ENCODE data around the gene FNBP1L. TPM values are rescaled to one million over a fixed set of nuclear protein-coding genes. Genes with fewer than 3 reads are reported as not detected.

Gene FNBP1L
- total RNA-seq, 2 experiments from 2014 or later: 0.19 to 0.26 TPM

GRCh38 chr1:93565496-93566206, 117.7 kb downstream of the FNBP1L start:
- H3K9me3 Mint-ChIP-seq: no peaks in the 10 kb centered on the region
- peaks cover 2% of the 10 kb centered on the region for H3K4me1 Mint-ChIP-seq
- H3K36me3 Mint-ChIP-seq: no peaks in the 10 kb centered on the region
- H3K4me3 Mint-ChIP-seq: no peak overlapping the region
- no peaks in the 10 kb centered on the region for H3K27me3 Mint-ChIP-seq
- DNase-seq: no peak
- ATAC-seq (ENCODE audit: low read depth): no peak
- no peak overlapping the region for H3K27ac Mint-ChIP-seq
- POLR2A ChIA-PET: no interaction called here

- H3K27me3 Mint-ChIP-seq: no peaks in the 10 kb centered on the region
These were observed 118.3 kb downstream of the FNBP1L start for GRCh38 chr1:93566227-93566626.

GRCh38 chr1:93567255-93567918, 119.5 kb downstream of the FNBP1L start:
- H3K4me1 Mint-ChIP-seq: peaks cover 2% of the 10 kb centered on the region
- H3K4me3 Mint-ChIP-seq: no peak overlapping the region
- DNase-seq (no peak), ATAC-seq (ENCODE audit: low read depth) (no peak)
- no peaks in the 10 kb centered on the region for H3K27me3 Mint-ChIP-seq
- no peaks in the 10 kb centered on the region for H3K9me3 Mint-ChIP-seq
- no peak overlapping the region for H3K27ac Mint-ChIP-seq
- H3K36me3 Mint-ChIP-seq: no peaks in the 10 kb centered on the region
- POLR2A ChIA-PET: no interaction called here

More at GRCh38 chr1:93566227-93566626, 118.3 kb downstream of the FNBP1L start:
- no peak for DNase-seq
- POLR2A ChIA-PET: no interaction called here
- no peaks in the 10 kb centered on the region for H3K36me3 Mint-ChIP-seq
- no peak for ATAC-seq (ENCODE audit: low read depth)
- peaks cover 2% of the 10 kb centered on the region for H3K4me1 Mint-ChIP-seq
- no peak overlapping the region for H3K4me3 Mint-ChIP-seq
- H3K27ac Mint-ChIP-seq: no peak overlapping the region
- H3K9me3 Mint-ChIP-seq: no peaks in the 10 kb centered on the region

GRCh38 chr1:93569489-93569888, 121.6 kb downstream of the FNBP1L start:
- ATAC-seq (ENCODE audit: low read depth): no peak
- Mint-ChIP-seq H3K9me3 (no peaks in the 10 kb centered on the region), H3K27ac (no peak overlapping the region), H3K27me3 (no peaks in the 10 kb centered on the region), H3K4me3 (no peak overlapping the region), H3K4me1 (peaks cover 1% of the 10 kb centered on the region), H3K36me3 (no peaks in the 10 kb centered on the region)
- POLR2A ChIA-PET: no interaction called here
- DNase-seq: no peak

GRCh38 chr1:93571623-93572310, 123.8 kb downstream of the FNBP1L start:
- Mint-ChIP-seq H3K27ac (no peak overlapping the region), H3K4me3 (no peak overlapping the region), H3K27me3 (no peaks in the 10 kb centered on the region), H3K36me3 (no peaks in the 10 kb centered on the region), H3K4me1 (no peaks in the 10 kb centered on the region), H3K9me3 (no peaks in the 10 kb centered on the region)
- DNase-seq (no peak), ATAC-seq (ENCODE audit: low read depth) (no peak)
- POLR2A ChIA-PET: no interaction called here

GRCh38 chr1:93573940-93574469, 126.1 kb downstream of the FNBP1L start:
- no peaks in the 10 kb centered on the region for H3K27me3 Mint-ChIP-seq
- no peaks in the 10 kb centered on the region for H3K36me3 Mint-ChIP-seq
- H3K27ac Mint-ChIP-seq: no peak overlapping the region
- H3K4me1 Mint-ChIP-seq: no peaks in the 10 kb centered on the region
- H3K9me3 Mint-ChIP-seq: no peaks in the 10 kb centered on the region
- POLR2A ChIA-PET: no interaction called here
- DNase-seq (no peak), ATAC-seq (ENCODE audit: low read depth) (no peak)
- H3K4me3 Mint-ChIP-seq: no peak overlapping the region

- H3K36me3 Mint-ChIP-seq: no peaks in the 10 kb centered on the region
- H3K4me3 Mint-ChIP-seq: no peak overlapping the region
- H3K4me1 Mint-ChIP-seq: no peaks in the 10 kb centered on the region
- POLR2A ChIA-PET: no interaction called here
- ATAC-seq (ENCODE audit: low read depth) (no peak), DNase-seq (no peak)
- H3K9me3 Mint-ChIP-seq: no peaks in the 10 kb centered on the region
- no peak overlapping the region for H3K27ac Mint-ChIP-seq
- H3K27me3 Mint-ChIP-seq: no peaks in the 10 kb centered on the region
These were observed 126.6 kb downstream of the FNBP1L start for GRCh38 chr1:93574511-93574910.

- H3K27ac Mint-ChIP-seq: no peak overlapping the region
- ATAC-seq (ENCODE audit: low read depth) (no peak), DNase-seq (no peak)
- H3K36me3 Mint-ChIP-seq: no peaks in the 10 kb centered on the region
- POLR2A ChIA-PET: no interaction called here
- H3K9me3 Mint-ChIP-seq: no peaks in the 10 kb centered on the region
- no peaks in the 10 kb centered on the region for H3K27me3 Mint-ChIP-seq
- H3K4me3 Mint-ChIP-seq: no peak overlapping the region
- no peaks in the 10 kb centered on the region for H3K4me1 Mint-ChIP-seq
These were observed 127.1 kb downstream of the FNBP1L start for GRCh38 chr1:93574991-93575390.

- H3K36me3 Mint-ChIP-seq: no peaks in the 10 kb centered on the region
- POLR2A ChIA-PET: no interaction called here
- no peak overlapping the region for H3K4me3 Mint-ChIP-seq
- H3K4me1 Mint-ChIP-seq: no peaks in the 10 kb centered on the region
- DNase-seq: no peak
- no peaks in the 10 kb centered on the region for H3K27me3 Mint-ChIP-seq
- H3K9me3 Mint-ChIP-seq: no peaks in the 10 kb centered on the region
- H3K27ac Mint-ChIP-seq: no peak overlapping the region
- ATAC-seq (ENCODE audit: low read depth): no peak
These were observed 127.8 kb downstream of the FNBP1L start for GRCh38 chr1:93575621-93576284.

GRCh38 chr1:93576346-93576745, 128.4 kb downstream of the FNBP1L start:
- POLR2A ChIA-PET: no interaction called here
- Mint-ChIP-seq H3K4me1 (no peaks in the 10 kb centered on the region), H3K4me3 (no peak overlapping the region), H3K9me3 (no peaks in the 10 kb centered on the region), H3K27me3 (no peaks in the 10 kb centered on the region), H3K36me3 (no peaks in the 10 kb centered on the region), H3K27ac (no peak overlapping the region)
- DNase-seq: no peak
- no peak for ATAC-seq (ENCODE audit: low read depth)

GRCh38 chr1:93576746-93577145, 128.8 kb downstream of the FNBP1L start:
- H3K4me1 Mint-ChIP-seq: no peaks in the 10 kb centered on the region
- no peaks in the 10 kb centered on the region for H3K36me3 Mint-ChIP-seq
- H3K27me3 Mint-ChIP-seq: no peaks in the 10 kb centered on the region
- no peak overlapping the region for H3K27ac Mint-ChIP-seq
- POLR2A ChIA-PET: no interaction called here
- DNase-seq (no peak), ATAC-seq (ENCODE audit: low read depth) (no peak)
- H3K9me3 Mint-ChIP-seq: no peaks in the 10 kb centered on the region
- no peak overlapping the region for H3K4me3 Mint-ChIP-seq

GRCh38 chr1:93577536-93578432, 129.9 kb downstream of the FNBP1L start:
- no peak for ATAC-seq (ENCODE audit: low read depth)
- no peak overlapping the region for H3K4me3 Mint-ChIP-seq
- no peaks in the 10 kb centered on the region for H3K9me3 Mint-ChIP-seq
- H3K4me1 Mint-ChIP-seq: no peaks in the 10 kb centered on the region
- POLR2A ChIA-PET: no interaction called here
- no peaks in the 10 kb centered on the region for H3K27me3 Mint-ChIP-seq
- H3K36me3 Mint-ChIP-seq: no peaks in the 10 kb centered on the region
- H3K27ac Mint-ChIP-seq: no peak overlapping the region
- no peak for DNase-seq

- DNase-seq (no peak), ATAC-seq (ENCODE audit: low read depth) (no peak)
- POLR2A ChIA-PET: no interaction called here
- no peaks in the 10 kb centered on the region for H3K9me3 Mint-ChIP-seq
- H3K4me1 Mint-ChIP-seq: no peaks in the 10 kb centered on the region
- no peaks in the 10 kb centered on the region for H3K36me3 Mint-ChIP-seq
- H3K4me3 Mint-ChIP-seq: no peak overlapping the region
- no peaks in the 10 kb centered on the region for H3K27me3 Mint-ChIP-seq
- H3K27ac Mint-ChIP-seq: no peak overlapping the region
These were observed 130.5 kb downstream of the FNBP1L start for GRCh38 chr1:93578433-93578830.
